Right lobe of liver (tissue), 6 donors: ENCODE results near the gene SERINC5. TPM values are rescaled to one million over a fixed set of nuclear protein-coding genes. Genes with fewer than 3 reads are reported as not detected.

ENCODE experiments used
- ATAC-seq, 4 donors: fragments of 200-7000 bp; cut with Tn5 transposase; one replicate each; pipeline ENCODE4 v1.9.1; 2020; ENCODE audit warnings: mild to moderate bottlenecking in 4 of 4, moderate library complexity in 4 of 4
- DNase-seq, 3 donors: peaks; one replicate each; pipeline ENCODE4 v3.0.0-alpha.2; 2020
- H3K27ac ChIP-seq, 3 donors: fragments of 200-600 bp; one replicate each; pipeline ENCODE4 v1.8.0; 2022
- H3K27me3 ChIP-seq, 2 donors: fragments of 200-600 bp; one replicate each; pipeline ENCODE4 v1.8.0; 2022
- H3K36me3 ChIP-seq, 4 donors: fragments of 200-600 bp; sonication (generic) in 1 of 4; one replicate each; pipeline versions ENCODE4 v1.5.1 to v1.8.0; 2017 to 2022; ENCODE audit warnings: control low read depth in 1 of 4
- H3K4me1 ChIP-seq, 4 donors: fragments of 200-600 bp; sonication (generic) in 1 of 4; one replicate each; pipeline versions ENCODE4 v1.5.1 to v1.8.0; 2017 to 2022; ENCODE audit warnings: control low read depth in 1 of 4
- H3K4me3 ChIP-seq, 3 donors: fragments of 200-600 bp; one replicate each; pipeline ENCODE4 v1.8.0; 2022
- H3K9me3 ChIP-seq, 4 donors: fragments of 200-600 bp; sonication (generic) in 1 of 4; one replicate each; pipeline versions ENCODE4 v1.5.1 to v1.8.0; 2017 to 2022; ENCODE audit warnings: control low read depth in 1 of 4
- CTCF ChIP-seq, 4 donors: fragments of 200-600 bp in 3 of 4; fragments of 450-650 bp in 1 of 4; IDR thresholded peaks; one replicate each; pipeline versions ENCODE4 v1.5.1 to v1.8.0; 2016 to 2022; ENCODE audit warnings: antibody characterized with exemption in 4 of 4, mild to moderate bottlenecking in 2 of 4
- POLR2A ChIP-seq: fragments of 450-650 bp; IDR thresholded peaks from one replicate; pipeline ENCODE4 v1.6.1; 2017; ENCODE audit warnings: antibody characterized with exemption, mild to moderate bottlenecking
- WGBS: methylation state at CpG from one replicate; pipeline ENCODE4 v1.1.6; 2018; ENCODE audit warnings: low coverage, low lambda C conversion rate; ENCODE audit not compliant: insufficient coverage; ENCODE audit errors: missing lambda C conversion rate; 5-methylcytosine and 5-hydroxymethylcytosine counted together
- intact Hi-C, 2 donors: fragments of 100-400 bp; cut with DNase I; formaldehyde crosslinking; loops; one replicate each; pipeline versions ENCODE4 v1.11.2 to v1.14.1; 2022
- total RNA-seq, 6 experiments: library from RNA; depleted of rRNA in 2 of 6; stranded (reverse); fragments of >200 nt in 2 of 6; fragmentation: NEBNext Ultra II Directional in 3 of 6; extraction: Animal tissue kit (Norgen Biotek cat#: 25700) in 3 of 6; gene quantifications; one replicate each; pipeline versions ENCODE4 v1.1.0 to v1.2.4, GENCODE V29; 2016 to 2023
- donor health status: DM: no; HTN: yes; CAD: no.
- donor health status: DM: no; HTN: no; CAD: no.
- donor health status: DM: no; HTN: no; CAD: no.
- donor health status: DM: no; HTN: yes; CAD: no.
- donor health status: DM: no; HTN: yes; CAD: no.

The SERINC5 gene
- total RNA-seq, 6 experiments from 2014 or later, result 30.1 to 82.1 (median 57.9) TPM

DNA sequence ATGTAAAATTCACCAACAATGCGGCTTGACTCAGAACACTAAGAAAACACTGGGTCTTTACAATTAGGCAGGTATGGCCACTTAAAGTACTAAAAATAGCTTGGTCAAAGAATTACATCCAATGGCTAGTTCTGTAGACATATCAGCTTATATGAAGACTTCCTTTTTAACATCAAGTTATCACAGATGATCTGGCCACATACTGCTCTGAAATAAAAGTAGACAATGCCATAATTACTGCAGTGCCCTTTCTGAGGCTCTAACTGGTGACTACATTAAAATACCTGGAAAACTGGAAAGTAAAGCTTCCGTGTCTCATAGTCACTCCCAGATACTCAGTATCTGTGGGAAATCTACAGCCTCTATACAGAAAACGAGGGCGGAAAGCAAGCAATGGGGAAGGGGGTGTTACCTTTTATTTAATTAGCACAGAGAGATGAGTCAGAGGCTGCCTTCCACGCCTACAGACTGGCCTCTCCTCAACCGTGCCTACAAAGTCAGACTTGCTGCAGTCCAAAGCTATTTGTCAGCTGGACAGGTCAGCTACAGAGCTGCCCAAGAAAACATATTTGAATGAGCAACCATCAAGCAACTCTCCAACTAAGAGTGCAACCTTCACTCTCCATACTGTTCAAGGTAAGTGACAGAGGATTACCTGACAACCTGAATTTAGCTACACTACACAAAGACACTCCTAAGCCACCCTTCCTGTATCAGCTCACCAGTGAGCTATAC, 8.7 kb downstream of the SERINC5 start:
- H3K9me3 ChIP-seq, result no peaks in the 10 kb centered on the region
- DNase-seq (peak in 1 of 3 donors; percentile 59), ATAC-seq (peak; percentile 42 to 91 (median 76))
- H3K4me3 ChIP-seq, result no peak overlapping the region
- H3K27me3 ChIP-seq, result no peaks in the 10 kb centered on the region
- 27% methylated on average over 6 of the region's 6 CpGs for whole genome bisulfite sequencing
- intact Hi-C loops, result no loop called here
- peak overlapping the region in 2 of 3 donors; percentile 5 to 28 for H3K27ac ChIP-seq
- TF ChIP-seq POLR2A (no peak), CTCF (IDR thresholded peaks at IDR 0.05) (no peak)
- H3K36me3 ChIP-seq, result no peaks in the 10 kb centered on the region
- peaks cover 0 to 35% (median 13%) of the 10 kb centered on the region in 4 donors for H3K4me1 ChIP-seq

GRCh38 chr5:80246001-80246758, 9.7 kb downstream of the SERINC5 start:
- Histone ChIP-seq H3K4me1 (peaks cover 0 to 26% (median 11%) of the 10 kb centered on the region in 4 donors), H3K27me3 (no peaks in the 10 kb centered on the region), H3K4me3 (no peak overlapping the region), H3K27ac (peak overlapping the region in 2 of 3 donors; percentile 5 to 28), H3K36me3 (peaks cover 0 to 10% (median 0%) of the 10 kb centered on the region in 4 donors), H3K9me3 (no peaks in the 10 kb centered on the region)
- 27% methylated on average over 2 of the region's 2 CpGs for WGBS
- no peak for ATAC-seq
- intact Hi-C loops, result no loop called here
- DNase-seq, result no peak
- TF ChIP-seq CTCF (IDR thresholded peaks at IDR 0.05) (no peak), POLR2A (no peak)

DNA sequence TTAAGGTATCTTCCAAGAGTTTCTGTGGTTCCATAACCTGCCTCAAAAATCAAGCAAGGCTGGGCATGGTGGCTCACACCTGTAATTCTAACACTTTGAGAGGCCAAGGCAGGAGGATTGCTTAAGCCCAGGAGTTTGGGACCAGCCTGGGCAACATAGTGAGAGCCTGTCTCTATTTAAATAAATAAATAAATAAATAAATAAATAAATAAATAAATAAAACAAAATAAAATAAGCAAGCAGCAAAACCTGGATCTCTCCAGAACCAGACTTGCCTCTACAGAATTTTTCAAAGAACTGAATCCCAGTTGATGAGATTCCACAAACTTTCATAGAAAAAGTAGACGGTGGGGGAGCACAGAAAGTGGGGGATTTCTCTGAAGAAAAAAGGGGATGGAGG, 12.3 kb downstream of the SERINC5 start:
- intact Hi-C loops, result no loop called here
- Histone ChIP-seq H3K4me3 (no peak overlapping the region), H3K27me3 (no peaks in the 10 kb centered on the region), H3K4me1 (peaks cover 0 to 37% (median 18%) of the 10 kb centered on the region in 4 donors), H3K9me3 (no peaks in the 10 kb centered on the region), H3K27ac (no peak overlapping the region), H3K36me3 (peaks cover 0 to 10% (median 0%) of the 10 kb centered on the region in 4 donors)
- ATAC-seq (no peak), DNase-seq (no peak)
- TF ChIP-seq POLR2A (no peak), CTCF (IDR thresholded peaks at IDR 0.05) (no peak)
- 100% methylated on average over 1 of the region's 1 CpG for WGBS

DNA sequence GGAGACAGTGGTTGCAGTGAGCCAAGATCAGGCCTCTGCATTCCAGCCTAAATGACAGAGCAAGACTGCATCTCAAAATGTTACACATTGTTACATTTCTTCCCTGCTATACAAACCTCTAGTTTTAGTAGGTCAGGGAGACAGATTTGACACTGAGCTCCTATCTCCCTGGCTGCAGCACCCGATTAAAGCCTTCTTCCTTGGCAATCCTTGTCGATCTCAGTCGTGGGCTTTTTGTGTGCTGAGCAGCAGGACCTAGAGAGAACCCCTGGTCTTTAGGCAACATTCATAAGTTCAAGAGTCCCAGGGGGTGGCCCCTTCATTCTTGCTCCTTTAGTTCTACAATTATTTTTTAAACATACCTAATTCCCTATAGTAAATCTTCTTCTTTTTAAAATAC, 13.0 kb downstream of the SERINC5 start:
- intact Hi-C loops, result no loop called here
- no peak overlapping the region for H3K4me3 ChIP-seq
- TF ChIP-seq POLR2A, result no peak
- TF ChIP-seq CTCF (IDR thresholded peaks at IDR 0.05), result no peak
- H3K9me3 ChIP-seq, result no peaks in the 10 kb centered on the region
- no peak for ATAC-seq
- DNase-seq, result no peak
- peaks cover 0 to 10% (median 0%) of the 10 kb centered on the region in 4 donors for H3K36me3 ChIP-seq
- H3K27ac ChIP-seq, result no peak overlapping the region
- 75% methylated on average over 3 of the region's 3 CpGs for WGBS
- no peaks in the 10 kb centered on the region for H3K27me3 ChIP-seq
- H3K4me1 ChIP-seq, result peaks cover 0 to 33% (median 16%) of the 10 kb centered on the region in 4 donors
